Peyer's patch (tissue), 4 donors: ENCODE data around the gene MIF4GD.

Experiments
- POLR2A ChIP-seq, 2 donors: fragments of 450-650 bp; IDR thresholded peaks; one replicate each; pipeline ENCODE4 v1.5.1; 2017; ENCODE audit warnings: antibody characterized with exemption in 2 of 2, mild to moderate bottlenecking in 2 of 2, moderate library complexity in 2 of 2
- TF ChIP-seq, protein P1 (sequence below), 6 experiments: fragments of 450-650 bp in 4 of 6; fragments of 200-600 bp in 2 of 6; sonication (generic) in 1 of 6; IDR thresholded peaks; one replicate each; pipeline ENCODE4 v1.5.1; 2017 to 2019; ENCODE audit warnings: antibody characterized with exemption in 6 of 6, mild to moderate bottlenecking in 3 of 6, moderate library complexity in 1 of 6

- TF ChIP-seq, protein P1, sequence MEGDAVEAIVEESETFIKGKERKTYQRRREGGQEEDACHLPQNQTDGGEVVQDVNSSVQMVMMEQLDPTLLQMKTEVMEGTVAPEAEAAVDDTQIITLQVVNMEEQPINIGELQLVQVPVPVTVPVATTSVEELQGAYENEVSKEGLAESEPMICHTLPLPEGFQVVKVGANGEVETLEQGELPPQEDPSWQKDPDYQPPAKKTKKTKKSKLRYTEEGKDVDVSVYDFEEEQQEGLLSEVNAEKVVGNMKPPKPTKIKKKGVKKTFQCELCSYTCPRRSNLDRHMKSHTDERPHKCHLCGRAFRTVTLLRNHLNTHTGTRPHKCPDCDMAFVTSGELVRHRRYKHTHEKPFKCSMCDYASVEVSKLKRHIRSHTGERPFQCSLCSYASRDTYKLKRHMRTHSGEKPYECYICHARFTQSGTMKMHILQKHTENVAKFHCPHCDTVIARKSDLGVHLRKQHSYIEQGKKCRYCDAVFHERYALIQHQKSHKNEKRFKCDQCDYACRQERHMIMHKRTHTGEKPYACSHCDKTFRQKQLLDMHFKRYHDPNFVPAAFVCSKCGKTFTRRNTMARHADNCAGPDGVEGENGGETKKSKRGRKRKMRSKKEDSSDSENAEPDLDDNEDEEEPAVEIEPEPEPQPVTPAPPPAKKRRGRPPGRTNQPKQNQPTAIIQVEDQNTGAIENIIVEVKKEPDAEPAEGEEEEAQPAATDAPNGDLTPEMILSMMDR (IDR thresholded peaks at IDR 0.05): no peak
- no peak for TF ChIP-seq POLR2A (IDR thresholded peaks at IDR 0.05)
Measured at GRCh38 chr17:75262112-75262606, 8.9 kb downstream of the MIF4GD start.
